HepG2 (cell line): Measurements from ENCODE around the gene TPX2. TPM values are rescaled to one million over a fixed set of nuclear protein-coding genes. Genes with fewer than 3 reads are reported as not detected.
A peak's percentile ranks its signal among the peaks of the same experiment; 100 is the strongest.

Experiments
- GATAD2A ChIP-seq: IDR thresholded peaks from 2 replicates; pipeline ENCODE4 v1.6.1; 2016
- HMGXB3 ChIP-seq: sonication (generic); formaldehyde crosslinking; IDR thresholded peaks from 2 replicates; pipeline ENCODE4 v1.4.0; 2020; ENCODE audit warnings: missing genetic modification reagents, borderline replicate concordance
- PHF20 ChIP-seq: sonication (generic); formaldehyde crosslinking; IDR thresholded peaks from 2 replicates; pipeline ENCODE4 v1.5.0; 2020; ENCODE audit warnings: mild to moderate bottlenecking, missing genetic modification reagents
- TCF7L2 ChIP-seq: IDR thresholded peaks from 2 replicates; pipeline ENCODE4 v1.6.1; 2011; ENCODE audit warnings: mild to moderate bottlenecking, low read depth, low read length, moderate library complexity
- TERF1 ChIP-seq: sonication (generic); formaldehyde crosslinking; IDR thresholded peaks from 2 replicates; pipeline ENCODE4 v1.8.0; 2022; ENCODE audit warnings: mild to moderate bottlenecking, missing genetic modification reagents, moderate library complexity
- ZBTB8A ChIP-seq: sonication (generic); formaldehyde crosslinking; IDR thresholded peaks from 2 replicates; pipeline ENCODE4 v1.4.0; 2020; ENCODE audit warnings: mild to moderate bottlenecking, low read depth, missing genetic modification reagents, borderline replicate concordance
- ZNF350 ChIP-seq: sonication (generic); formaldehyde crosslinking; IDR thresholded peaks from 2 replicates; pipeline ENCODE4 v1.4.0; 2020; ENCODE audit warnings: mild to moderate bottlenecking, low read depth, missing genetic modification reagents, borderline replicate concordance
- ZNF563 ChIP-seq: sonication (generic); formaldehyde crosslinking; IDR thresholded peaks from 2 replicates; pipeline ENCODE4 v1.8.0; 2022; ENCODE audit warnings: mild to moderate bottlenecking, moderate library complexity, missing genetic modification reagents
- ZNF589 ChIP-seq: sonication (generic); formaldehyde crosslinking; conservative IDR thresholded peaks from 2 replicates; pipeline ENCODE4 v1.8.0; 2022; ENCODE audit warnings: mild to moderate bottlenecking, moderate library complexity, missing genetic modification reagents
- ZNF597 ChIP-seq: sonication (generic); formaldehyde crosslinking; IDR thresholded peaks from 2 replicates; pipeline ENCODE4 v1.5.0; 2020; ENCODE audit warnings: missing genetic modification reagents
- ZSCAN25 ChIP-seq: sonication (generic); formaldehyde crosslinking; IDR thresholded peaks from 2 replicates; pipeline ENCODE4 v1.8.0; 2022; ENCODE audit warnings: mild to moderate bottlenecking, missing genetic modification reagents
- polyA plus RNA-seq, 8 experiments: library from polyadenylated mRNA; depleted of rRNA in 3 of 8; stranded (reverse) in 7 of 8; unstranded in 1 of 8; fragments of >200 nt; fragmentation: Illumina TruSeq in 4 of 8; extraction: Trizol in 4 of 8; gene quantifications; 2 replicates each; pipeline versions ENCODE4 v1.2.1 to v1.2.3, GENCODE V29; 2011 to 2016; ENCODE audit warnings: low read depth in 4 of 8, missing spikeins in 1 of 8, mixed read lengths in 1 of 8; ENCODE audit not compliant: insufficient read depth in 1 of 8
- total RNA-seq, 5 experiments: library from RNA; depleted of rRNA; stranded (reverse); fragments of >200 nt; fragmentation: Illumina TruSeq; extraction: Trizol; gene quantifications; 2 replicates each; pipeline ENCODE4 v1.2.3, GENCODE V29; 2016; ENCODE audit warnings: low read depth in 1 of 5
- TF ChIP-seq, protein P1 (sequence below): sonication (generic); formaldehyde crosslinking; IDR thresholded peaks from 2 replicates; pipeline ENCODE4 v1.5.1; 2020; ENCODE audit warnings: mild to moderate bottlenecking, moderate library complexity, missing genetic modification reagents
- TF ChIP-seq, protein P2 (sequence below): sonication (generic); formaldehyde crosslinking; IDR thresholded peaks from 2 replicates; pipeline ENCODE4 v1.5.1; 2020; ENCODE audit warnings: missing genetic modification reagents, mild to moderate bottlenecking, borderline replicate concordance
- TF ChIP-seq, protein P3 (sequence below): sonication (generic); formaldehyde crosslinking; IDR thresholded peaks from 2 replicates; pipeline ENCODE4 v1.5.0; 2020; ENCODE audit warnings: mild to moderate bottlenecking, missing genetic modification reagents

TPX2 gene
- total and polyA plus RNA-seq, 2 of the 13 experiments (the other 11 are each of a cell fraction or from before 2014, with no cell fraction given) = 34.3 to 124 TPM

DNA sequence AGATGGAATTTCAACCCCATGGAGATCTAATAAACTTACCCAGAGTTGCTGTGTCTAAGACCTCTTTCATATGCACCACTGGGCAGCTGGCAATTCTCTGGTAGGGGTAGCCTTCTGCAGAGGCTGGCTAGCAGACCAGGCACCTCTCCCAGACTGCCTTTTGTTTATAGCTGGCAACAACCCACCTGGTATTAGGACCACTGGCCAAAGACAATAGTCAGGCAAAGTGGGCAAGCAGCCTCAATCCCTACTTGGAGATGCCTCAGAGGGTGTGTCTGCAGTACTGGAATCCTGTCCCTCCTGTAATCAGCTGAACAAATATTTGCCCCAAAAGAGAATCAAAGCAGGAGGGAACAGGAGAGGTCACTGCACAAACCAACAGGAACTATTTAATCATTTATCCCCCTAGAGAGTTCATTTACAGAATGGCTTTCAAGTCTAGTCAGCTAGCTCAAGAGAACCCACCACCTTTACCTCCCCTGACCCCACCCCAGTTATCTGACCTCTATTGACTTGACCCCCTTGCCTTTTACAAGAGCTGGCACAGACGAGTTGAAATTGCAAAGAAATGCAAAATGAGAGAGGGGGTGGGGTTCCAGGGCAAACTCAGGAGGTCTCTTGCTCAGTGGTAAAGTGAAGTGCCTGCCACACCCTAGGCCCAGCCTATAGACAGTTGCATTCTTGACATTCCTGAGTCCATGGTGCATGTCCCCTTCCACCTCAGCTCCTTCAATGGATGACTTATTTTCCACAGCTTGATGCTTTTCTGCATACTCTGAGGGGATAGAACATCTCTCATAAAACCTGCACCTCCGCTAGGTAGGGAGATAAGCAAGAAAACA lies 19.2 kb upstream of the TPX2 start (continued):
- peak; percentile 44; the same call in 1 of the 2 replicates for TF ChIP-seq HMGXB3 (CRISPR knock-in tag)
- TF ChIP-seq ZSCAN25 (CRISPR knock-in tag) = peak; percentile 77
- TF ChIP-seq ZNF597 (CRISPR knock-in tag) = 0 out of 2 replicates have a peak, but pooled peaks have one; percentile 55
- TF ChIP-seq ZBTB8A (CRISPR knock-in tag) = no peak
- TF ChIP-seq ZNF563 = peak; percentile 49; the same call in 1 of the 2 replicates
- TF ChIP-seq, protein P1, sequence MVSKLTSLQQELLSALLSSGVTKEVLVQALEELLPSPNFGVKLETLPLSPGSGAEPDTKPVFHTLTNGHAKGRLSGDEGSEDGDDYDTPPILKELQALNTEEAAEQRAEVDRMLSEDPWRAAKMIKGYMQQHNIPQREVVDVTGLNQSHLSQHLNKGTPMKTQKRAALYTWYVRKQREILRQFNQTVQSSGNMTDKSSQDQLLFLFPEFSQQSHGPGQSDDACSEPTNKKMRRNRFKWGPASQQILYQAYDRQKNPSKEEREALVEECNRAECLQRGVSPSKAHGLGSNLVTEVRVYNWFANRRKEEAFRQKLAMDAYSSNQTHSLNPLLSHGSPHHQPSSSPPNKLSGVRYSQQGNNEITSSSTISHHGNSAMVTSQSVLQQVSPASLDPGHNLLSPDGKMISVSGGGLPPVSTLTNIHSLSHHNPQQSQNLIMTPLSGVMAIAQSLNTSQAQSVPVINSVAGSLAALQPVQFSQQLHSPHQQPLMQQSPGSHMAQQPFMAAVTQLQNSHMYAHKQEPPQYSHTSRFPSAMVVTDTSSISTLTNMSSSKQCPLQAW (CRISPR knock-in tag) = peak; percentile 87; the same call in 1 of the 2 replicates
- TF ChIP-seq, protein P2, sequence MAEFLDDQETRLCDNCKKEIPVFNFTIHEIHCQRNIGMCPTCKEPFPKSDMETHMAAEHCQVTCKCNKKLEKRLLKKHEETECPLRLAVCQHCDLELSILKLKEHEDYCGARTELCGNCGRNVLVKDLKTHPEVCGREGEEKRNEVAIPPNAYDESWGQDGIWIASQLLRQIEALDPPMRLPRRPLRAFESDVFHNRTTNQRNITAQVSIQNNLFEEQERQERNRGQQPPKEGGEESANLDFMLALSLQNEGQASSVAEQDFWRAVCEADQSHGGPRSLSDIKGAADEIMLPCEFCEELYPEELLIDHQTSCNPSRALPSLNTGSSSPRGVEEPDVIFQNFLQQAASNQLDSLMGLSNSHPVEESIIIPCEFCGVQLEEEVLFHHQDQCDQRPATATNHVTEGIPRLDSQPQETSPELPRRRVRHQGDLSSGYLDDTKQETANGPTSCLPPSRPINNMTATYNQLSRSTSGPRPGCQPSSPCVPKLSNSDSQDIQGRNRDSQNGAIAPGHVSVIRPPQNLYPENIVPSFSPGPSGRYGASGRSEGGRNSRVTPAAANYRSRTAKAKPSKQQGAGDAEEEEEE (CRISPR knock-in tag) = no peak
- no peak for TF ChIP-seq ZNF589 (CRISPR knock-in tag)
- no peak; the same call in none of the 2 replicates for TF ChIP-seq ZNF350 (CRISPR knock-in tag)
- TF ChIP-seq GATAD2A (CRISPR knock-in tag) = peak; percentile 98
- no peak for TF ChIP-seq TERF1 (CRISPR knock-in tag)
- peak; percentile 93 for TF ChIP-seq TCF7L2
- TF ChIP-seq PHF20 = no peak
- TF ChIP-seq, protein P3, sequence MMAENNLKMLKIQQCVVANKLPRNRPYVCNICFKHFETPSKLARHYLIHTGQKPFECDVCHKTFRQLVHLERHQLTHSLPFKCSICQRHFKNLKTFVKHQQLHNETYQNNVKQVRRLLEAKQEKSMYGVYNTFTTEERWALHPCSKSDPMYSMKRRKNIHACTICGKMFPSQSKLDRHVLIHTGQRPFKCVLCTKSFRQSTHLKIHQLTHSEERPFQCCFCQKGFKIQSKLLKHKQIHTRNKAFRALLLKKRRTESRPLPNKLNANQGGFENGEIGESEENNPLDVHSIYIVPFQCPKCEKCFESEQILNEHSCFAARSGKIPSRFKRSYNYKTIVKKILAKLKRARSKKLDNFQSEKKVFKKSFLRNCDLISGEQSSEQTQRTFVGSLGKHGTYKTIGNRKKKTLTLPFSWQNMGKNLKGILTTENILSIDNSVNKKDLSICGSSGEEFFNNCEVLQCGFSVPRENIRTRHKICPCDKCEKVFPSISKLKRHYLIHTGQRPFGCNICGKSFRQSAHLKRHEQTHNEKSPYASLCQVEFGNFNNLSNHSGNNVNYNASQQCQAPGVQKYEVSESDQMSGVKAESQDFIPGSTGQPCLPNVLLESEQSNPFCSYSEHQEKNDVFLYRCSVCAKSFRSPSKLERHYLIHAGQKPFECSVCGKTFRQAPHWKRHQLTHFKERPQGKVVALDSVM (CRISPR knock-in tag) = 0 out of 2 replicates have a peak, but pooled peaks have one; percentile 11
